Gastrocnemius medialis (tissue), 4 donors: ENCODE measurements around the gene SLC26A9. TPM values are rescaled to one million over a fixed set of nuclear protein-coding genes. Genes with fewer than 3 reads are reported as not detected.

Source experiments
- ATAC-seq, 2 donors: fragments of 150-250 bp; one replicate each; pipeline ENCODE4 v1.9.1; 2016
- DNase-seq, 2 donors: peaks; one replicate each; pipeline ENCODE4 v3.0.0-alpha.2; 2019
- H3K27ac ChIP-seq, 4 donors: fragments of 200-600 bp; sonication (generic); 1 replicate in 1 of 4; 2 replicates in 3 of 4; pipeline ENCODE4 v1.5.1; 2016 to 2018; ENCODE audit warnings: mild to moderate bottlenecking in 2 of 4, moderate library complexity in 1 of 4
- H3K27me3 ChIP-seq, 3 donors: fragments of 200-600 bp; sonication (generic) in 2 of 3; 1 replicate in 1 of 3; 2 replicates in 2 of 3; pipeline versions ENCODE4 v1.5.1 to v1.6.0; 2016 to 2019; ENCODE audit warnings: mild to moderate bottlenecking in 1 of 3, moderate library complexity in 1 of 3
- H3K36me3 ChIP-seq, 2 donors: fragments of 200-600 bp; sonication (generic) in 1 of 2; one replicate each; pipeline ENCODE4 v1.5.1; 2017 to 2018
- H3K4me1 ChIP-seq, 2 donors: fragments of 200-600 bp; sonication (generic) in 1 of 2; one replicate each; pipeline ENCODE4 v1.5.1; 2016 to 2017; ENCODE audit warnings: mild to moderate bottlenecking in 2 of 2
- H3K4me3 ChIP-seq, 4 donors: fragments of 200-600 bp; sonication (generic) in 3 of 4; 1 replicate in 1 of 4; 2 replicates in 3 of 4; pipeline ENCODE4 v1.5.1; 2016 to 2019; ENCODE audit warnings: mild to moderate bottlenecking in 2 of 4
- H3K9me3 ChIP-seq, 3 donors: fragments of 200-600 bp; sonication (generic) in 2 of 3; 1 replicate in 1 of 3; 2 replicates in 2 of 3; pipeline ENCODE4 v1.5.1; 2016 to 2019
- CTCF ChIP-seq, 5 experiments: fragments of 450-650 bp in 3 of 5; fragments of 200-600 bp in 2 of 5; sonication (generic) in 2 of 5; IDR thresholded peaks in 4 of 5; conservative IDR thresholded peaks in 1 of 5; 1 replicate in 4 of 5; 2 replicates in 1 of 5; pipeline ENCODE4 v1.5.1; 2016 to 2019; ENCODE audit warnings: antibody characterized with exemption in 5 of 5, mild to moderate bottlenecking in 3 of 5, moderate library complexity in 3 of 5
- POLR2A ChIP-seq, 2 donors: fragments of 450-650 bp; IDR thresholded peaks; one replicate each; pipeline ENCODE4 v1.6.1; 2017; ENCODE audit warnings: antibody characterized with exemption in 2 of 2, mild to moderate bottlenecking in 2 of 2, moderate library complexity in 2 of 2
- in situ Hi-C, 4 donors: fragments of 200-750 bp; cut with MboI; loops; one replicate each; pipeline versions ENCODE4 v1.15.0 to v1.8.0; 2017; ENCODE audit warnings: low sequenced_read_pairs in 4 of 4
- intact Hi-C: fragments of 100-400 bp; cut with DNase I; formaldehyde crosslinking; loops from one replicate; pipeline ENCODE4 v1.15.1; 2023; ENCODE audit warnings: low total_unique reads
- total RNA-seq, 4 donors: library from RNA; depleted of rRNA; stranded (reverse); fragments of >200 nt; gene quantifications; one replicate each; pipeline versions ENCODE4 v1.1.0 to v1.2.3, GENCODE V29; 2016

Gene SLC26A9
- total RNA-seq, 4 donors from 2014 or later = 0.10 to 0.32 (median 0.26) TPM

GRCh38 chr1:205923651-205924459 lies 19.4 kb downstream of the SLC26A9 start:
- Histone ChIP-seq H3K27me3 (no peaks in the 10 kb centered on the region), H3K27ac (no peak overlapping the region), H3K4me3 (no peak overlapping the region), H3K4me1 (peaks cover 17% of the 10 kb centered on the region in 2 donors), H3K9me3 (no peaks in the 10 kb centered on the region), H3K36me3 (no peaks in the 10 kb centered on the region)
- DNase-seq = no peak
- no peak for TF ChIP-seq CTCF (IDR thresholded peaks at IDR 0.05 in 4 of 5, conservative IDR thresholded peaks at IDR 0.05 in 1 of 5)
- TF ChIP-seq POLR2A (IDR thresholded peaks at IDR 0.05) = no peak
- in situ Hi-C loops = loop anchor here in 3 of 4 donors (5.0 to 25.0 kb wide), 4 partner anchors 58 to 188 kb away; partner anchors contain the start of genes AVPR1B (in 1 of the 3) and RAB29 (in 1 of the 3)
- intact Hi-C loops = no loop called here
- ATAC-seq = no peak

- in situ Hi-C loops (loop anchor here in 3 of 4 donors (5.0 to 25.0 kb wide), 4 partner anchors 59 to 189 kb away; partner anchors contain the start of genes AVPR1B (in 1 of the 3) and RAB29 (in 1 of the 3)), intact Hi-C loops (no loop called here)
- no peak overlapping the region for H3K4me3 ChIP-seq
- DNase-seq (no peak), ATAC-seq (no peak)
- no peak overlapping the region for H3K27ac ChIP-seq
- no peaks in the 10 kb centered on the region for H3K27me3 ChIP-seq
- no peak for TF ChIP-seq POLR2A (IDR thresholded peaks at IDR 0.05)
- no peak for TF ChIP-seq CTCF (IDR thresholded peaks at IDR 0.05 in 4 of 5, conservative IDR thresholded peaks at IDR 0.05 in 1 of 5)
- peaks cover 22% of the 10 kb centered on the region in 2 donors for H3K4me1 ChIP-seq
- H3K36me3 ChIP-seq = no peaks in the 10 kb centered on the region
- no peaks in the 10 kb centered on the region for H3K9me3 ChIP-seq
These were observed 20.4 kb downstream of the SLC26A9 start for GRCh38 chr1:205922806-205923205.

GRCh38 chr1:205922314-205922713 lies 20.9 kb downstream of the SLC26A9 start:
- no peak for TF ChIP-seq CTCF (IDR thresholded peaks at IDR 0.05 in 4 of 5, conservative IDR thresholded peaks at IDR 0.05 in 1 of 5)
- TF ChIP-seq POLR2A (IDR thresholded peaks at IDR 0.05) = no peak
- no peaks in the 10 kb centered on the region for H3K27me3 ChIP-seq
- H3K36me3 ChIP-seq = no peaks in the 10 kb centered on the region
- H3K27ac ChIP-seq = no peak overlapping the region
- H3K4me1 ChIP-seq = peaks cover 23 to 26% of the 10 kb centered on the region in 2 donors
- DNase-seq (no peak), ATAC-seq (no peak)
- H3K9me3 ChIP-seq = no peaks in the 10 kb centered on the region
- intact Hi-C loops (no loop called here), in situ Hi-C loops (loop anchor here in 3 of 4 donors (5.0 to 25.0 kb wide), 4 partner anchors 60 to 190 kb away; partner anchors contain the start of genes AVPR1B (in 1 of the 3) and RAB29 (in 1 of the 3))
- no peak overlapping the region for H3K4me3 ChIP-seq

GRCh38 chr1:205921570-205921909 lies 21.7 kb downstream of the SLC26A9 start:
- H3K9me3 ChIP-seq = no peaks in the 10 kb centered on the region
- no peak overlapping the region for H3K4me3 ChIP-seq
- DNase-seq = no peak
- TF ChIP-seq CTCF (IDR thresholded peaks at IDR 0.05 in 4 of 5, conservative IDR thresholded peaks at IDR 0.05 in 1 of 5) (no peak), POLR2A (IDR thresholded peaks at IDR 0.05) (no peak)
- no peaks in the 10 kb centered on the region for H3K36me3 ChIP-seq
- no peak overlapping the region for H3K27ac ChIP-seq
- H3K4me1 ChIP-seq = peaks cover 23 to 31% of the 10 kb centered on the region in 2 donors
- intact Hi-C loops (no loop called here), in situ Hi-C loops (loop anchor here in 3 of 4 donors (5.0 to 25.0 kb wide), 4 partner anchors 61 to 191 kb away; partner anchors contain the start of genes AVPR1B (in 1 of the 3) and RAB29 (in 1 of the 3))
- no peaks in the 10 kb centered on the region for H3K27me3 ChIP-seq
- ATAC-seq = no peak
